Measurements from ENCODE around the gene KCTD18. TPM values are rescaled to one million over a fixed set of nuclear protein-coding genes. Genes with fewer than 3 reads are reported as not detected.

KCTD18 gene
- total RNA-seq, 1 experiment from 2014 or later = 15.2 TPM

Other genes with a start within 250 kb of the KCTD18 start
- gene SPATS2L, start 203.4 kb downstream of the KCTD18 start, total RNA-seq (2014; rRNA removed; shearing (Covaris generic)) = 180 and 223 TPM in 2 replicates
- 17.3 and 19.0 TPM in 2 replicates for gene SGO2, start 16.1 kb upstream of the KCTD18 start, total RNA-seq (2014; rRNA removed; shearing (Covaris generic))
- 18.7 and 46.3 TPM in 2 replicates for gene AOX1, start 75.9 kb upstream of the KCTD18 start, total RNA-seq (2014; rRNA removed; shearing (Covaris generic))